Activated CD4-positive, alpha-beta T cell treated with anti-CD3 and anti-CD28 coated beads, Interleukin-2, Interleukin-4, amounts not matched to agents 100 ng/mL and 50 ng/mL, durations not matched to agents 16 hours and 8 hours (primary cell): ENCODE results near the gene POU2AF2.
"Not testable (repeated sequence)": the region's sequence is repeated elsewhere in the genome, so short reads cannot be mapped to it uniquely, and the experiment has no call there.

Experiments used
- DNase-seq: peaks from one replicate; pipeline ENCODE4 v3.0.0-alpha.2; 2020; ENCODE audit warnings: low spot score

Gene POU2AF2

GRCh38 chr11:111259896-111260295, 14.4 kb downstream of the POU2AF2 start:
- DNase-seq: no peak

GRCh38 chr11:111260811-111261210, 15.3 kb downstream of the POU2AF2 start:
- DNase-seq: no peak

- DNase-seq: no peak
Measured at GRCh38 chr11:111264646-111265045, 19.1 kb downstream of the POU2AF2 start.

GRCh38 chr11:111265421-111265820, 19.9 kb downstream of the POU2AF2 start:
- DNase-seq: no peak

GRCh38 chr11:111268303-111268702, 22.8 kb downstream of the POU2AF2 start:
- not testable (repeated sequence) for DNase-seq

- no peak for DNase-seq
Measured at GRCh38 chr11:111269146-111269868, 23.8 kb downstream of the POU2AF2 start.

- DNase-seq: no peak
Measured at GRCh38 chr11:111272420-111272819, 26.9 kb downstream of the POU2AF2 start.

GRCh38 chr11:111282562-111283075, 37.1 kb downstream of the POU2AF2 start:
- DNase-seq: no peak

GRCh38 chr11:111283945-111284481, 38.5 kb downstream of the POU2AF2 start:
- DNase-seq: no peak

- DNase-seq: no peak
Measured at GRCh38 chr11:111285189-111286091, 39.9 kb downstream of the POU2AF2 start.

- no peak for DNase-seq
Measured at GRCh38 chr11:111291764-111292163, 46.2 kb downstream of the POU2AF2 start.

- not testable (repeated sequence) for DNase-seq
Measured at GRCh38 chr11:111292408-111292807, 46.9 kb downstream of the POU2AF2 start.

- no peak for DNase-seq
Measured at GRCh38 chr11:111296196-111296595, 50.7 kb downstream of the POU2AF2 start.

- DNase-seq: no peak
Measured at GRCh38 chr11:111297696-111298095, 52.2 kb downstream of the POU2AF2 start.

- DNase-seq: no peak
Measured at GRCh38 chr11:111298413-111299100, 53.0 kb downstream of the POU2AF2 start, which contains the start of gene POU2AF3. TSS of gene POU2AF3 (plus strand) at chr11:111298546. CDS start at chr11:111298582, 36 bp downstream.

- DNase-seq: no peak
Measured at GRCh38 chr11:111299101-111300026, 53.8 kb downstream of the POU2AF2 start.

- DNase-seq: no peak
Measured at GRCh38 chr11:111300569-111300968, 55.0 kb downstream of the POU2AF2 start.

- no peak for DNase-seq
Measured at GRCh38 chr11:111301004-111301841, 55.7 kb downstream of the POU2AF2 start.

- DNase-seq: no peak
Measured at GRCh38 chr11:111301842-111302118, 56.3 kb downstream of the POU2AF2 start.

GRCh38 chr11:111302298-111302697, 56.8 kb downstream of the POU2AF2 start:
- DNase-seq: no peak
